AG04450 (cell line): ENCODE results near the gene VAV3. TPM values are rescaled to one million over a fixed set of nuclear protein-coding genes. Genes with fewer than 3 reads are reported as not detected.

ENCODE experiments used
- CTCF ChIA-PET: fragments of 300-600, 350-600 bp; formaldehyde crosslinking; extraction: SDS; loops from one replicate; lab custom pipeline; 2022; ENCODE audit warnings: antibody characterized with exemption, inconsistent platforms; lab: Charles Lee
- POLR2A ChIA-PET: fragments of 350-600 bp; formaldehyde crosslinking; extraction: SDS; loops from one replicate; lab custom pipeline; 2021; ENCODE audit warnings: antibody characterized with exemption, inconsistent platforms; lab: Yijun Ruan, JAX
- DNase-seq: peaks from one replicate; pipeline ENCODE4 v3.0.0-alpha.2; 2011; ENCODE audit warnings: low read depth, low spot score
- H3K27ac ChIP-seq: one replicate; pipeline ENCODE4 v1.5.1; 2012; ENCODE audit warnings: low read depth, low read length, control low read depth
- H3K27me3 ChIP-seq: one replicate; pipeline ENCODE4 v1.6.0; 2012; ENCODE audit warnings: low read length; ENCODE audit not compliant: control insufficient read depth, insufficient read depth
- H3K4me3 ChIP-seq: 2 replicates; pipeline ENCODE4 v1.5.1; 2011; ENCODE audit warnings: mild to moderate bottlenecking, low read depth, low read length, control low read depth
- H3K9me3 ChIP-seq: 2 replicates; pipeline ENCODE4 v1.5.1; 2012; ENCODE audit warnings: low read length; ENCODE audit not compliant: control insufficient read depth, insufficient read depth
- CTCF ChIP-seq: IDR thresholded peaks from 2 replicates; pipeline ENCODE4 v1.5.1; 2011; ENCODE audit warnings: low read depth, low read length, control low read depth, inconsistent platforms
- polyA plus RNA-seq: library from polyadenylated mRNA; depleted of rRNA; stranded (reverse); fragments of >200 nt; gene quantifications from 2 replicates; pipeline ENCODE4 v1.2.3, GENCODE V29; 2011

The VAV3 gene
- polyA plus RNA-seq, 1 experiment, result 0.02 TPM

- POLR2A ChIA-PET, result no interaction called here
Measured at GRCh38 chr1:107550358-107550757, 414.6 kb downstream of the VAV3 start.

GRCh38 chr1:107549152-107549810 lies 415.7 kb downstream of the VAV3 start:
- Histone ChIP-seq H3K4me3 (no peak overlapping the region), H3K9me3 (no peaks in the 10 kb centered on the region), H3K27ac (no peak overlapping the region), H3K27me3 (no peaks in the 10 kb centered on the region)
- no peak for TF ChIP-seq CTCF
- CTCF ChIA-PET, result no interaction called here
- POLR2A ChIA-PET, result no interaction called here
- no peak for DNase-seq

More at GRCh38 chr1:107550358-107550757, 414.6 kb downstream of the VAV3 start:
- H3K27me3 ChIP-seq, result no peaks in the 10 kb centered on the region
- no peak overlapping the region for H3K4me3 ChIP-seq
- no peak overlapping the region for H3K27ac ChIP-seq
- no peaks in the 10 kb centered on the region for H3K9me3 ChIP-seq
- DNase-seq, result no peak
- no peak for TF ChIP-seq CTCF
- CTCF ChIA-PET, result no interaction called here

GRCh38 chr1:107548276-107548675 lies 416.7 kb downstream of the VAV3 start:
- Histone ChIP-seq H3K9me3 (no peaks in the 10 kb centered on the region), H3K27ac (no peak overlapping the region), H3K27me3 (no peaks in the 10 kb centered on the region), H3K4me3 (no peak overlapping the region)
- no peak for TF ChIP-seq CTCF
- ChIA-PET POLR2A (no interaction called here), CTCF (no interaction called here)
- DNase-seq, result no peak

GRCh38 chr1:107547363-107548155 lies 417.4 kb downstream of the VAV3 start:
- CTCF ChIA-PET, result no interaction called here
- DNase-seq, result no peak
- no peak overlapping the region for H3K27ac ChIP-seq

More at GRCh38 chr1:107547363-107548155, 417.4 kb downstream of the VAV3 start:
- TF ChIP-seq CTCF, result no peak
- Histone ChIP-seq H3K9me3 (no peaks in the 10 kb centered on the region), H3K27me3 (no peaks in the 10 kb centered on the region), H3K4me3 (no peak overlapping the region)
- POLR2A ChIA-PET, result no interaction called here
